HCT116 (cell line): ENCODE measurements around the gene TRAPPC12. TPM values are rescaled to one million over a fixed set of nuclear protein-coding genes. Genes with fewer than 3 reads are reported as not detected.
"Not testable (repeated sequence)": the region's sequence is repeated elsewhere in the genome, so short reads cannot be mapped to it uniquely, and the experiment has no call there.

Source experiments
- ATAC-seq: fragments of 200-7000 bp; cut with Tn5 transposase; 2 replicates; pipeline ENCODE4 v1.9.1; 2020; ENCODE audit warnings: mild to moderate bottlenecking, moderate library complexity
- BruUV-seq: library from RNA; stranded (reverse); fragments of 400-500 nt; replicated peaks from 2 replicates; lab custom pipeline; 2021; lab: Mats Ljungman, UMichigan
- CTCF ChIA-PET: fragments of 300-600 bp; sonication (Branson Sonifier 250); formaldehyde crosslinking; loops from one replicate; lab custom pipeline; 2021; ENCODE audit warnings: antibody characterized with exemption; lab: Charles Lee
- POLR2A ChIA-PET: fragments of 300-600, 350-600 bp; sonication (Branson Sonifier 250); formaldehyde crosslinking; loops from one replicate; lab custom pipeline; 2021; ENCODE audit warnings: antibody characterized with exemption; lab: Charles Lee
- RAD21 ChIA-PET, 2 experiments: fragments of 300-600 bp; sonication (Branson Sonifier 250); formaldehyde crosslinking; loops; one replicate each; lab custom pipeline; 2023; ENCODE audit warnings: low total read pairs in 2 of 2; ENCODE audit not compliant: uncharacterized antibody in 2 of 2, unreplicated experiment in 2 of 2, low non-redundant PET in 1 of 2; lab: Charles Lee
- DNase-seq: peaks from one replicate; pipeline ENCODE4 v3.0.0-alpha.2; 2010; ENCODE audit warnings: low read depth, low spot score
- H2AFZ ChIP-seq: fragments of 200-600 bp; shearing (Covaris generic), sonication (generic); 2 replicates; pipeline ENCODE4 v1.6.1; 2017; ENCODE audit warnings: low read depth, mixed run types, mixed read lengths, antibody characterized with exemption, low read length; ENCODE audit not compliant: poor library complexity, severe bottlenecking
- H3K27ac ChIP-seq: 2 replicates; pipeline ENCODE4 v1.5.1; 2012; ENCODE audit warnings: low read depth, low read length
- H3K27me3 ChIP-seq: fragments of 200-600 bp; sonication (generic); 2 replicates; pipeline ENCODE4 v1.6.1; 2016; ENCODE audit warnings: mixed run types, low read length, mixed read lengths; ENCODE audit not compliant: insufficient read depth
- H3K36me3 ChIP-seq, 2 experiments: fragments of 200-500 bp in 1 of 2; fragments of 200-600 bp in 1 of 2; sonication (Bioruptor generic) in 1 of 2; sonication (generic) in 1 of 2; 2 replicates each; pipeline versions ENCODE4 v1.5.1 to v1.6.1; 2014 to 2016; ENCODE audit warnings: low read length in 2 of 2, inconsistent platforms in 1 of 2, mixed read lengths in 1 of 2, mixed run types in 1 of 2; ENCODE audit not compliant: insufficient read depth in 2 of 2, control insufficient read depth in 1 of 2
- H3K4me1 ChIP-seq, 2 experiments: fragments of 200-600 bp in 1 of 2; sonication (generic) in 1 of 2; 2 replicates each; pipeline versions ENCODE4 v1.5.1 to v1.6.1; 2012 to 2017; ENCODE audit warnings: low read length in 2 of 2, inconsistent platforms in 1 of 2, mild to moderate bottlenecking in 1 of 2, mixed read lengths in 1 of 2, mixed run types in 1 of 2, moderate library complexity in 1 of 2; ENCODE audit not compliant: insufficient read depth in 2 of 2, control insufficient read depth in 1 of 2
- H3K4me2 ChIP-seq: fragments of 200-600 bp; sonication (generic); 2 replicates; pipeline ENCODE4 v1.6.1; 2017; ENCODE audit warnings: mixed run types, low read length, mixed read lengths
- H3K4me3 ChIP-seq, 2 experiments: fragments of 200-600 bp in 1 of 2; sonication (generic) in 1 of 2; replicated peaks in 1 of 2; 2 replicates each; pipeline ENCODE4 v1.5.1; 2011 to 2016; ENCODE audit warnings: low read length in 2 of 2, control low read depth in 1 of 2, low read depth in 1 of 2, mild to moderate bottlenecking in 1 of 2, mixed read lengths in 1 of 2, mixed run types in 1 of 2
- H3K79me2 ChIP-seq: fragments of 200-600 bp; sonication (generic); 2 replicates; pipeline ENCODE4 v1.6.1; 2017; ENCODE audit warnings: mild to moderate bottlenecking, mixed run types, low read length, moderate library complexity, mixed read lengths; ENCODE audit not compliant: insufficient read depth
- H3K9ac ChIP-seq: fragments of 200-600 bp; sonication (generic); 2 replicates; pipeline ENCODE4 v1.6.1; 2016; ENCODE audit warnings: low read length, mixed read lengths
- H3K9me2 ChIP-seq: fragments of 200-600 bp; sonication (generic), shearing (Covaris generic); 2 replicates; pipeline ENCODE4 v1.6.1; 2017; ENCODE audit warnings: mixed run types, mild to moderate bottlenecking, moderate library complexity; ENCODE audit not compliant: insufficient read depth
- H3K9me3 ChIP-seq, 2 experiments: fragments of 200-500 bp in 1 of 2; fragments of 200-600 bp in 1 of 2; sonication (Bioruptor generic) in 1 of 2; sonication (generic) in 1 of 2; 2 replicates each; pipeline ENCODE4 v1.6.1; 2014 to 2017; ENCODE audit warnings: low read length in 2 of 2, mixed read lengths in 2 of 2, inconsistent platforms in 1 of 2, low read depth in 1 of 2, mild to moderate bottlenecking in 1 of 2, mixed run types in 1 of 2, moderate library complexity in 1 of 2; ENCODE audit not compliant: control insufficient read depth in 1 of 2, insufficient read depth in 1 of 2
- H4K20me1 ChIP-seq: fragments of 200-600 bp; sonication (generic), shearing (Covaris generic); 2 replicates; pipeline ENCODE4 v1.6.1; 2017; ENCODE audit warnings: mixed run types, mild to moderate bottlenecking, moderate library complexity; ENCODE audit not compliant: insufficient read depth
- POLR2A ChIP-seq: IDR thresholded peaks from 2 replicates; pipeline ENCODE4 v1.7.0; 2011; ENCODE audit warnings: borderline replicate concordance; ENCODE audit not compliant: insufficient read depth, insufficient read length; ENCODE audit errors: extremely low read depth
- POLR2AphosphoS5 ChIP-seq: IDR thresholded peaks from 2 replicates; pipeline ENCODE4 v1.6.1; 2011; ENCODE audit warnings: mild to moderate bottlenecking, low read depth, low read length, moderate library complexity
- RAD21 ChIP-seq: IDR thresholded peaks from 2 replicates; pipeline ENCODE4 v1.6.1; 2012; ENCODE audit warnings: low read depth, mild to moderate bottlenecking
- SP1 ChIP-seq: IDR thresholded peaks from 2 replicates; pipeline ENCODE4 v1.6.1; 2012; ENCODE audit warnings: low read depth
- intact Hi-C: fragments of 100-400 bp; cut with micrococcal nuclease; formaldehyde crosslinking; loops from 2 replicates; pipeline ENCODE4 v1.10.0; 2022
- total RNA-seq: library from RNA; stranded (reverse); gene quantifications from one replicate; pipeline ENCODE4 v1.2.1, GENCODE V29; 2021; ENCODE audit not compliant: unreplicated experiment
- TF ChIP-seq, protein P1 (sequence below): IDR thresholded peaks from 2 replicates; pipeline ENCODE4 v1.6.1; 2011; ENCODE audit warnings: mild to moderate bottlenecking, low read length, moderate library complexity; ENCODE audit not compliant: insufficient replicate concordance; ENCODE audit errors: extremely low read depth

TRAPPC12 gene
- total RNA-seq, 1 experiment from 2014 or later = 47.4 TPM

DNA sequence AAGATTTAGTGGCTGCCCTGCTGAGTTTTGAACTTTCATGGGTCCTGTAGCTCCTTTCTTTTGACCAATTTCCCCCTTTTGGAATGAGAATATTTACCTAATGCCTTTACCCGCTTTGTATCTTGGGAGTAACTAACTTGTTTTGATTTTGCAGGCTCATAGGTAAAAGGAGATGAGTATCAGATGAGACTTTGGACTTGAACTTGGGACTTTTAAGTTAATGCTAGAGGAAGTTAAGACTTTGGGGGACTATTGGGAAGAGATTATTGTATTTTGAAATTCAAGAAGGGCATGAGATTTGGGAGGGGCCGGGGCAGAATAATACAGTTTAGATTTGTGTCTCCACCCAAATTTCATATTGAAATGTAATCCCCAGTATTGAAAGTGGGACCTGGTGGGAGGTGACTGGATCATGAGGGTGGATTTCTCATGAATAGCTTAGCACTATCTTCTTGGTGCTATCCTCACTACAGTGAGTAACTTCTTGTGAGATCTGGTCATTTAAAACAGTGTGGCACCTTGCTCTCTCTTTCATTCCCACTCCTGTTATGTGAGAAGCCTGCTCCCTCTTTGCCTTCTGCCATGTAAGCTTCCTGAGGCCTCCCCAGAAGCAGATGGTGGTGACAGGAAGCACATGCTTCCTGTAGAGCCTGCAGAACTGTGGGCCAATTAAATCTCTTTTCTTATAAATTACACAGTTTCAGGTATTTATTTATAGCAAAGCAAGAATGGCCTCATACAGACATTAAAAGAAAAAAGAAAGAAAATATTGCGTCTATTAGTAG is 133.7 kb downstream of the TRAPPC12 start:
- ChIA-PET CTCF (no interaction called here), RAD21 (no interaction called here), POLR2A (no interaction called here)
- Histone ChIP-seq H3K36me3 (no peaks in the 10 kb centered on the region), H3K79me2 (peaks cover 8% of the 10 kb centered on the region), H2AFZ (no peak overlapping the region), H3K4me3 (no peak overlapping the region), H3K27ac (no peak overlapping the region), H4K20me1 (no peaks in the 10 kb centered on the region), H3K27me3 (no peaks in the 10 kb centered on the region), H3K9me3 (0 out of 4 replicates have a peak, but pooled peaks cover 0 to 3% of the 10 kb centered on the region in 2 experiments), H3K9me2 (no peaks in the 10 kb centered on the region), H3K9ac (no peak overlapping the region), H3K4me1 (peaks cover 4 to 5% of the 10 kb centered on the region in 2 experiments; a peak in 3 of 4 replicates), H3K4me2 (no peak overlapping the region)
- intact Hi-C loops = no loop called here
- DNase-seq (no peak), ATAC-seq (no peak)
- no TSS peak for BruUV-seq
- TF ChIP-seq, protein P1, sequence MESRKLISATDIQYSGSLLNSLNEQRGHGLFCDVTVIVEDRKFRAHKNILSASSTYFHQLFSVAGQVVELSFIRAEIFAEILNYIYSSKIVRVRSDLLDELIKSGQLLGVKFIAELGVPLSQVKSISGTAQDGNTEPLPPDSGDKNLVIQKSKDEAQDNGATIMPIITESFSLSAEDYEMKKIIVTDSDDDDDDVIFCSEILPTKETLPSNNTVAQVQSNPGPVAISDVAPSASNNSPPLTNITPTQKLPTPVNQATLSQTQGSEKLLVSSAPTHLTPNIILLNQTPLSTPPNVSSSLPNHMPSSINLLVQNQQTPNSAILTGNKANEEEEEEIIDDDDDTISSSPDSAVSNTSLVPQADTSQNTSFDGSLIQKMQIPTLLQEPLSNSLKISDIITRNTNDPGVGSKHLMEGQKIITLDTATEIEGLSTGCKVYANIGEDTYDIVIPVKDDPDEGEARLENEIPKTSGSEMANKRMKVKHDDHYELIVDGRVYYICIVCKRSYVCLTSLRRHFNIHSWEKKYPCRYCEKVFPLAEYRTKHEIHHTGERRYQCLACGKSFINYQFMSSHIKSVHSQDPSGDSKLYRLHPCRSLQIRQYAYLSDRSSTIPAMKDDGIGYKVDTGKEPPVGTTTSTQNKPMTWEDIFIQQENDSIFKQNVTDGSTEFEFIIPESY = no peak
- TF ChIP-seq RAD21 = no peak
- no peak for TF ChIP-seq SP1
- TF ChIP-seq POLR2A = no peak
- no peak for TF ChIP-seq POLR2AphosphoS5

DNA sequence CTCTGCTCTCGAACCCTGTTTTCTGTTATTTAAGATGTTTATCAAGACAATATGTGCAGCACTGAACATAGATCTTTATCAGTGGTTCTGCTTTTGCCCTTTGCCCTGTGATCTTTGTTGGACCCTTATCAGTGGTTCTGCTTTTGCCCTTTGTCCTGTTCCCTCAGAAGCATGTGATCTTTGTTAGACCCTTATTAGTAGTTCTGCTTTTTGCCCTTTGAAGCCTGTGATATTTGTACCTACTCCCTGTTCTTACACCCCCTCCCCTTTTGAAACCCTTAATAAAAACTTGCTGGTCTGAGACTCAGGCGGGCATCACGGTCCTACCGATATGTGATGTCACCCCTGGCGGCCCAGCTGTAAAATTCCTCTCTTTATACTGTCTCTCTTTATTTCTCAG is 135.9 kb downstream of the TRAPPC12 start:
- H4K20me1 ChIP-seq, POLR2A ChIA-PET, H3K9ac ChIP-seq, intact Hi-C loops, RAD21 ChIA-PET, H3K9me3 ChIP-seq, H3K36me3 ChIP-seq, H3K4me3 ChIP-seq, ATAC-seq, H3K9me2 ChIP-seq, BruUV-seq, CTCF ChIA-PET, H2AFZ ChIP-seq, H3K27ac ChIP-seq, H3K27me3 ChIP-seq, DNase-seq, H3K4me2 ChIP-seq: not testable (repeated sequence)
- Histone ChIP-seq H3K4me1 (peaks cover 4 to 20% of the 10 kb centered on the region in 2 experiments; a peak in 3 of 4 replicates), H3K79me2 (peaks cover 11% of the 10 kb centered on the region)
